Measurements from ENCODE around the gene NUFIP1. TPM values are rescaled to one million over a fixed set of nuclear protein-coding genes. Genes with fewer than 3 reads are reported as not detected.

Gene NUFIP1
- total and polyA plus RNA-seq, 9 donors, result 4.3 to 9.2 (median 7.3) TPM

GRCh38 chr13:44938854-44939253, 50.4 kb downstream of the NUFIP1 start:
- WGBS (ENCODE audit: insufficient coverage), result no CpG with 5 or more reads among the region's 2 CpGs
- Histone ChIP-seq H3K27me3 (ENCODE audit: control insufficient read depth, insufficient read depth, low read length) (no peaks in the 10 kb centered on the region), H3K27ac (ENCODE audit: low read length) (no peak overlapping the region), H3K9me3 (replicated peaks; ENCODE audit: control insufficient read depth, low read depth, low read length) (no peaks in the 10 kb centered on the region), H3K36me3 (ENCODE audit: control insufficient read depth, insufficient read depth, low read length) (no peaks in the 10 kb centered on the region), H3K4me1 (ENCODE audit: control insufficient read depth, insufficient read depth, low read length) (no peaks in the 10 kb centered on the region), H3K4me3 (ENCODE audit: low read length) (no peak overlapping the region)
- DNase-seq, result no peak

- no peaks in the 10 kb centered on the region for H3K9me3 ChIP-seq (replicated peaks; ENCODE audit: control insufficient read depth, low read depth, low read length)
- H3K4me1 ChIP-seq (ENCODE audit: control insufficient read depth, insufficient read depth, low read length), result peaks cover 8% of the 10 kb centered on the region
- no CpG with 5 or more reads among the region's 1 CpG for WGBS (ENCODE audit: insufficient coverage)
These were observed 53.0 kb downstream of the NUFIP1 start for GRCh38 chr13:44936246-44936645.

DNA sequence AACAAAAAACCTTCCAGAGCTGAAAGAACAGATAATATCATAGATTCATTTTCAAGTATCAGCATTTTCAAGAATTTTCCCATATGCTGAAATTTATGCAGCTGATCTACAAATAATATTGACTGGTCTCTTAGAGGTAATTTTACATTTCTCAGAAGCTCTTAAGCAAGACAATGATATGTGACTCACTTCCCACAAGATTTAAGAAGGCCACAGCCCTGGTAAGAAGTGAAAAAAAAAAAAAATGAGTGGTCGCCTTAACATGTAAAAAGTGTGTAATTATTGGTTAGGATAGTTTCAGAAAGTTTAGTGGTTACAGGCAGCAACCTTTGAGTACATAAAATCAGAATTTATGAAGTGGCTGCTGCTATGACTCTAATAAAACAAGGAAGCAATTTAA, 54.5 kb downstream of the NUFIP1 start:
- no peak for DNase-seq
- H3K27me3 ChIP-seq (ENCODE audit: control insufficient read depth, insufficient read depth, low read length), result no peaks in the 10 kb centered on the region
- WGBS (ENCODE audit: insufficient coverage), result no CpG with 5 or more reads among the region's 1 CpG
- no peak overlapping the region for H3K4me3 ChIP-seq (ENCODE audit: low read length)
- peaks cover 19% of the 10 kb centered on the region for H3K4me1 ChIP-seq (ENCODE audit: control insufficient read depth, insufficient read depth, low read length)
- H3K27ac ChIP-seq (ENCODE audit: low read length), result no peak overlapping the region
- H3K36me3 ChIP-seq (ENCODE audit: control insufficient read depth, insufficient read depth, low read length), result no peaks in the 10 kb centered on the region
- no peaks in the 10 kb centered on the region for H3K9me3 ChIP-seq (replicated peaks; ENCODE audit: control insufficient read depth, low read depth, low read length)

More at GRCh38 chr13:44936246-44936645, 53.0 kb downstream of the NUFIP1 start:
- Histone ChIP-seq H3K4me3 (ENCODE audit: low read length) (no peak overlapping the region), H3K27ac (ENCODE audit: low read length) (no peak overlapping the region), H3K27me3 (ENCODE audit: control insufficient read depth, insufficient read depth, low read length) (no peaks in the 10 kb centered on the region), H3K36me3 (ENCODE audit: control insufficient read depth, insufficient read depth, low read length) (no peaks in the 10 kb centered on the region)
- DNase-seq, result no peak

- H3K36me3 ChIP-seq (ENCODE audit: control insufficient read depth, insufficient read depth, low read length), result no peaks in the 10 kb centered on the region
- 46% methylated on average over 6 of the region's 7 CpGs for WGBS (ENCODE audit: insufficient coverage)
- DNase-seq, result peak; percentile 81
- peak overlapping the region; percentile 54 for H3K27ac ChIP-seq (ENCODE audit: low read length)
- no peaks in the 10 kb centered on the region for H3K27me3 ChIP-seq (ENCODE audit: control insufficient read depth, insufficient read depth, low read length)
- no peaks in the 10 kb centered on the region for H3K9me3 ChIP-seq (replicated peaks; ENCODE audit: control insufficient read depth, low read depth, low read length)
- H3K4me1 ChIP-seq (ENCODE audit: control insufficient read depth, insufficient read depth, low read length), result peaks cover 20% of the 10 kb centered on the region
- H3K4me3 ChIP-seq (ENCODE audit: low read length), result no peak overlapping the region
These were observed 56.4 kb downstream of the NUFIP1 start for GRCh38 chr13:44932850-44933251.

DNA sequence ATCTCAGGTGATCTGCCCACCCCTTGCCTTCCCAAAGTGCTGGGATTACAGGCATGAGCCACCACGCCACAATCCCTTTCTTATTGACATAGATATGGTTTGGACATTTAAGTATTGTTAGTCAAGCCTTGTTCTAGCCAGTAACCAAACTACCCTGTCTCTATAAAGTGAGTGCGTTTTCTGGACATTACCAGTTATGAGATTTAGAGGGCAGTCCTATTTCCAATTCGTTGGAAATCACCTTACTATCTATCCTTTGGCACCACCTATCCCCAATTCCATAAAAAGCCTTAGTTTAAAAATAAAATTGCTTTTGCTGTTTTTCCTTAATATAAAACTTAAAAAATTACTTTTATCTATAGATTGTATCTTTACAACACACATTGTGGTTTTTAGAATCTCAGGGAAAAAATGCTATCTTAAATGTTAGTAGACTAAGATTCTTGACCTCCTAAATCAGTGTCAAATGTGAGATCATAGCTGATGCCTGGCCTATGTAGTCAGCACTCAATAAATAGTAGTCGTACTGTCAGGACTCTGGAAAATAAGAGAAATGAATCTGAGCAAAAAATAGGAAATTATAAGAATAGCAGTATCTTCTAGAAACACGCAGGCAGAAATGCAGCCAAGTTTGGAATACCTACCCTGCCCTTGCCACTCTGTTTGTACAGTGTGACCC, 57.0 kb downstream of the NUFIP1 start:
- WGBS (ENCODE audit: insufficient coverage), result 75% methylated on average over 2 of the region's 5 CpGs
- H3K9me3 ChIP-seq (replicated peaks; ENCODE audit: control insufficient read depth, low read depth, low read length), result no peaks in the 10 kb centered on the region
- H3K36me3 ChIP-seq (ENCODE audit: control insufficient read depth, insufficient read depth, low read length), result no peaks in the 10 kb centered on the region
- DNase-seq, result peak; percentile 48
- H3K4me3 ChIP-seq (ENCODE audit: low read length), result no peak overlapping the region
- peak overlapping the region; percentile 54 for H3K27ac ChIP-seq (ENCODE audit: low read length)
- no peaks in the 10 kb centered on the region for H3K27me3 ChIP-seq (ENCODE audit: control insufficient read depth, insufficient read depth, low read length)
- peaks cover 20% of the 10 kb centered on the region for H3K4me1 ChIP-seq (ENCODE audit: control insufficient read depth, insufficient read depth, low read length)

- peaks cover 20% of the 10 kb centered on the region for H3K4me1 ChIP-seq (ENCODE audit: control insufficient read depth, insufficient read depth, low read length)
- peak overlapping the region; percentile 59 for H3K27ac ChIP-seq (ENCODE audit: low read length)
- WGBS (ENCODE audit: insufficient coverage), result 47% methylated on average over 7 of the region's 7 CpGs
- no peaks in the 10 kb centered on the region for H3K9me3 ChIP-seq (replicated peaks; ENCODE audit: control insufficient read depth, low read depth, low read length)
- DNase-seq, result peak; percentile 31
- H3K36me3 ChIP-seq (ENCODE audit: control insufficient read depth, insufficient read depth, low read length), result no peaks in the 10 kb centered on the region
- no peaks in the 10 kb centered on the region for H3K27me3 ChIP-seq (ENCODE audit: control insufficient read depth, insufficient read depth, low read length)
- no peak overlapping the region for H3K4me3 ChIP-seq (ENCODE audit: low read length)
These were observed 58.2 kb downstream of the NUFIP1 start for GRCh38 chr13:44930963-44931623.

DNA sequence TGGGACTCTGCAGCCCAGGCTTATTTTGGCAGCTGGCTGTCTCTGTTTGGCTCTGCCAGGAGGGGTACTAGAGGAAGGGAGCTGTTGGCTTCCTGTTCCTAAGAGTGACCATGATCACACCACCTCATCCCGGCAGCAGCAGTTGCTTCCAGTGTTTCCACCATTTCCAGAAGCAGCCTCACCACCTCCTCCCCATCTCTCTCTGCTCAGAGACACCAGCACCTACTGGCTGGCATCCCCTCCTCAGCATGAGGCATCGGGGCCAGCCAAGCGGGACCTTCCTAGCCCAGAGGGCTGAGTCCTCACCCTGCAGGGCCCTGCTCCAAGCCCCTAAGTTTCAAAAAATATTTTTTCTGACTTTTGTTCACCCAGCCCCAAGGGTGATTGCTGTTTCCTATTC, 59.0 kb downstream of the NUFIP1 start:
- Histone ChIP-seq H3K9me3 (replicated peaks; ENCODE audit: control insufficient read depth, low read depth, low read length) (no peaks in the 10 kb centered on the region), H3K36me3 (ENCODE audit: control insufficient read depth, insufficient read depth, low read length) (no peaks in the 10 kb centered on the region), H3K4me1 (ENCODE audit: control insufficient read depth, insufficient read depth, low read length) (peaks cover 20% of the 10 kb centered on the region), H3K27me3 (ENCODE audit: control insufficient read depth, insufficient read depth, low read length) (no peaks in the 10 kb centered on the region), H3K4me3 (ENCODE audit: low read length) (no peak overlapping the region), H3K27ac (ENCODE audit: low read length) (no peak overlapping the region)
- no peak for DNase-seq
- 90% methylated on average over 2 of the region's 3 CpGs for WGBS (ENCODE audit: insufficient coverage)

DNA sequence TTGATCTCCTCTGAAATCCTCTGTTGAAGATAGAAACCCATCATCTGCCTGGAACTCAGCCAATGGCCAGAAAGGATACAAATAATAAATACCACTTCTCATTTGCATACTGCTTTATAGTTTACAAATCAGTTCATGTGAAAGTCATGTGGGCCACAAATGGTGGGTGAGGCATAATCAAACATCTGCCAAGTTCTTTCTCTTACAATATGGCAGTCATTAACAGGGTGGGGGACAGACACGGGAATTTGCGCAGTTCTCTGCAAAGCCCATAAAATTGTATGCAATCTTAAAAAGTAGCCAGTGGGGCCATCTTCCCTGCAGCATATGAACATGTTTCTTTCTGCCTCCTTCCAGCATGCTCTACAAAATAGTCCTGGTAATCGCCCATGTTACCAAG, 59.6 kb downstream of the NUFIP1 start:
- 71% methylated on average over 3 of the region's 3 CpGs for WGBS (ENCODE audit: insufficient coverage)
- Histone ChIP-seq H3K27me3 (ENCODE audit: control insufficient read depth, insufficient read depth, low read length) (no peaks in the 10 kb centered on the region), H3K9me3 (replicated peaks; ENCODE audit: control insufficient read depth, low read depth, low read length) (no peaks in the 10 kb centered on the region), H3K36me3 (ENCODE audit: control insufficient read depth, insufficient read depth, low read length) (no peaks in the 10 kb centered on the region), H3K27ac (ENCODE audit: low read length) (no peak overlapping the region), H3K4me3 (ENCODE audit: low read length) (no peak overlapping the region), H3K4me1 (ENCODE audit: control insufficient read depth, insufficient read depth, low read length) (peaks cover 20% of the 10 kb centered on the region)
- peak; percentile 41 for DNase-seq

- DNase-seq, result no peak
- peaks cover 16% of the 10 kb centered on the region for H3K4me1 ChIP-seq (ENCODE audit: control insufficient read depth, insufficient read depth, low read length)
- H3K4me3 ChIP-seq (ENCODE audit: low read length), result no peak overlapping the region
- no peaks in the 10 kb centered on the region for H3K27me3 ChIP-seq (ENCODE audit: control insufficient read depth, insufficient read depth, low read length)
- no peaks in the 10 kb centered on the region for H3K36me3 ChIP-seq (ENCODE audit: control insufficient read depth, insufficient read depth, low read length)
- WGBS (ENCODE audit: insufficient coverage), result no CpG with 5 or more reads among the region's 4 CpGs
- no peaks in the 10 kb centered on the region for H3K9me3 ChIP-seq (replicated peaks; ENCODE audit: control insufficient read depth, low read depth, low read length)
- H3K27ac ChIP-seq (ENCODE audit: low read length), result no peak overlapping the region
These were observed 61.3 kb downstream of the NUFIP1 start for GRCh38 chr13:44927968-44928367.

DNA sequence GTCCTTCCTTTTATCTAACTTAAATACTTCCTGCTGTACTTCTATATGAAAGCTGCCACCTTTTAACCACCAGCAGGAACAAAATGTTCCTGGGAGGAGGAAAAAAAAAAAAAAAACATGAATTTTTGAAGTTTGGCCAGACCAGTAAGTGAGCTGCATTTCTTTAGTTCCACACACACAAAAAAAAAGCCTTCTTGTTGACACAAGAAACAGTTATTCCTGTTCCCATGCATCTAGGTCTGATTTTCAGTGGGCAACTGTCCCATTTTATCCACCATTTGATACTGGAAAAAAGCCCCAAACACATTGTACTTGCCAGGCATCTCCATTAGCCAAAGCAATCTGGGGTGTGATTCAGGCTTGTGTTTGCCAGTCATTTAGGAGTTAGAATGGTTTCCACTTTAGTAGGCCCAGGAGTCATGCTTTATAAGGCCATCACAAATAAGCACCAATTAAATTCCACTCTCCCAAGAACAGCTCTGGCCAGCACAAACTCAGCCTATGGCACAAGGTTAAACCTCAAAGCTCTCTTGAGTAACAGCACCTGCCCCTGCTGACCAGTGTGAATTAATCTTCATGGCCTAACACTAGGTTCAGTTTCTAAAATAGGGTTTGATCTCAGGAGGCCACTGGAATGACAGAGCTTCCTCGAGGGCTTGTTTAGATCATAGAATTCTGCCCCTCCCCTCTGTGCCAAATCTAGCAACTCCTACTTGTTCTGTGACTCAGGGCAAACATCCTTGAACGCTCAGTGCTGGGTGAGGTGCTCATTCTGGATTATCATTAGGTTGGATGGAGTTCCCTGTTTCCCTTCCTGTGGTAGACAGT, 67.1 kb downstream of the NUFIP1 start:
- Histone ChIP-seq H3K27me3 (ENCODE audit: control insufficient read depth, insufficient read depth, low read length) (no peaks in the 10 kb centered on the region), H3K4me1 (ENCODE audit: control insufficient read depth, insufficient read depth, low read length) (peaks cover 29% of the 10 kb centered on the region), H3K36me3 (ENCODE audit: control insufficient read depth, insufficient read depth, low read length) (no peaks in the 10 kb centered on the region), H3K9me3 (replicated peaks; ENCODE audit: control insufficient read depth, low read depth, low read length) (no peaks in the 10 kb centered on the region), H3K4me3 (ENCODE audit: low read length) (no peak overlapping the region), H3K27ac (ENCODE audit: low read length) (peak overlapping the region; percentile 76)
- peak; percentile 81 for DNase-seq
- 17% methylated on average over 1 of the region's 2 CpGs for WGBS (ENCODE audit: insufficient coverage)
